Osteocyte (in vitro differentiated cells): ENCODE results near the gene CHST11. TPM values are rescaled to one million over a fixed set of nuclear protein-coding genes. Genes with fewer than 3 reads are reported as not detected.

Experiments used
- DNase-seq: peaks from one replicate; pipeline ENCODE4 v3.0.0; 2021; ENCODE audit warnings: mixed read lengths; ENCODE audit not compliant: unreplicated experiment; ENCODE audit errors: extremely low spot score
- H3K27ac Mint-ChIP-seq: one replicate; pipeline ENCODE4 v1.8.0; 2021; ENCODE audit warnings: mild to moderate bottlenecking, mixed read lengths; ENCODE audit not compliant: unreplicated experiment
- H3K27me3 Mint-ChIP-seq: one replicate; pipeline ENCODE4 v1.8.0; 2021; ENCODE audit warnings: mixed read lengths; ENCODE audit not compliant: unreplicated experiment
- H3K36me3 Mint-ChIP-seq: one replicate; pipeline ENCODE4 v1.8.0; 2021; ENCODE audit warnings: mixed read lengths; ENCODE audit not compliant: unreplicated experiment
- H3K4me1 Mint-ChIP-seq: one replicate; pipeline ENCODE4 v1.8.0; 2021; ENCODE audit warnings: mixed read lengths; ENCODE audit not compliant: unreplicated experiment
- H3K4me3 Mint-ChIP-seq: one replicate; pipeline ENCODE4 v1.8.0; 2021; ENCODE audit warnings: mild to moderate bottlenecking, moderate library complexity, mixed read lengths; ENCODE audit not compliant: unreplicated experiment
- H3K9me3 Mint-ChIP-seq: one replicate; pipeline ENCODE4 v1.8.0; 2021; ENCODE audit warnings: mixed read lengths; ENCODE audit not compliant: unreplicated experiment
- total RNA-seq: library from RNA; stranded (reverse); gene quantifications from 2 replicates; pipeline ENCODE4 v1.2.1, GENCODE V29; 2021
- TF ChIP-seq, protein P1 (sequence below): fragments of 200-600 bp; sonication (generic); IDR thresholded peaks from 2 replicates; pipeline ENCODE4 v1.5.0; 2021; ENCODE audit warnings: antibody characterized with exemption, mild to moderate bottlenecking, moderate library complexity

CHST11 gene
- total RNA-seq, 1 donor from 2014 or later = 7.5 TPM

DNA sequence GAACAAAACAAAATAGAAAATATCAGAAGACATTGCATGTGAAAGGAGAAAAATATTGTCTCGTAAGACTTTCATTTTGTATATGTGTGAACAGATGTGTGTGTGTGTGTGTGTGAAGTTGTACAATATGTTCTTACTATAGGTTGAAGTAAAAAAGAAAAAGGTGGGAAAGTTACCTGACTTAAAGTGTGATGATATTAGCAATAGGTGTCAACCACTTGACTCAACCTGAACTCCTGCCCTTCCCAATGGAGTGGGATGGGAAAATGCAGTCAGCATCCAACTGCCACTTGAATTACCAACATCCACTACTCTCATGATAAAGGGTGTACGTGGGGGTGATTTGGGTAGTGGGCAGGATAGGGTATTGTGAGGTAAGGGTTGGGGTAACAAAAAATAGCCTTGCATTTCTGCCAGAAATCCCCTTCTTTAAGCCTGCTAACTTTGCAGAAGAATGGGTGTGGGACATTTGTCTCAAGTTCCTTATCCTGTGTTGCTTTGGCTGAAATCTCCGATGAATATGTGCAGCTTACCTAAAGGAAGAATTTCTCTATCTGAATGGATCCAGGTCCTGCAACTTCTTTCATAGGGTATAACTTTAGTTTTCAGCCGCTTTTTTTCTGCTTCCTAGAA lies 181.6 kb downstream of the CHST11 start:
- no peaks in the 10 kb centered on the region for H3K36me3 Mint-ChIP-seq

GRCh38 chr12:104638851-104639240 lies 182.1 kb downstream of the CHST11 start:
- DNase-seq = no peak
- Mint-ChIP-seq H3K27me3 (peaks cover 3% of the 10 kb centered on the region), H3K36me3 (no peaks in the 10 kb centered on the region), H3K4me3 (no peak overlapping the region), H3K9me3 (no peaks in the 10 kb centered on the region), H3K4me1 (no peaks in the 10 kb centered on the region), H3K27ac (no peak overlapping the region)
- TF ChIP-seq, protein P1, sequence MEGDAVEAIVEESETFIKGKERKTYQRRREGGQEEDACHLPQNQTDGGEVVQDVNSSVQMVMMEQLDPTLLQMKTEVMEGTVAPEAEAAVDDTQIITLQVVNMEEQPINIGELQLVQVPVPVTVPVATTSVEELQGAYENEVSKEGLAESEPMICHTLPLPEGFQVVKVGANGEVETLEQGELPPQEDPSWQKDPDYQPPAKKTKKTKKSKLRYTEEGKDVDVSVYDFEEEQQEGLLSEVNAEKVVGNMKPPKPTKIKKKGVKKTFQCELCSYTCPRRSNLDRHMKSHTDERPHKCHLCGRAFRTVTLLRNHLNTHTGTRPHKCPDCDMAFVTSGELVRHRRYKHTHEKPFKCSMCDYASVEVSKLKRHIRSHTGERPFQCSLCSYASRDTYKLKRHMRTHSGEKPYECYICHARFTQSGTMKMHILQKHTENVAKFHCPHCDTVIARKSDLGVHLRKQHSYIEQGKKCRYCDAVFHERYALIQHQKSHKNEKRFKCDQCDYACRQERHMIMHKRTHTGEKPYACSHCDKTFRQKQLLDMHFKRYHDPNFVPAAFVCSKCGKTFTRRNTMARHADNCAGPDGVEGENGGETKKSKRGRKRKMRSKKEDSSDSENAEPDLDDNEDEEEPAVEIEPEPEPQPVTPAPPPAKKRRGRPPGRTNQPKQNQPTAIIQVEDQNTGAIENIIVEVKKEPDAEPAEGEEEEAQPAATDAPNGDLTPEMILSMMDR = no peak

More for the DNA sequence above, 181.6 kb downstream of the CHST11 start:
- Mint-ChIP-seq H3K9me3 (no peaks in the 10 kb centered on the region), H3K4me3 (no peak overlapping the region), H3K27ac (no peak overlapping the region), H3K4me1 (no peaks in the 10 kb centered on the region), H3K27me3 (peaks cover 3% of the 10 kb centered on the region)
- no peak for DNase-seq
- TF ChIP-seq, protein P1 = no peak

GRCh38 chr12:104640956-104641355 lies 184.2 kb downstream of the CHST11 start:
- TF ChIP-seq, protein P1 = no peak
- H3K4me1 Mint-ChIP-seq = no peaks in the 10 kb centered on the region
- H3K9me3 Mint-ChIP-seq = no peaks in the 10 kb centered on the region
- DNase-seq = no peak
- H3K27ac Mint-ChIP-seq = no peak overlapping the region
- H3K4me3 Mint-ChIP-seq = no peak overlapping the region
- H3K27me3 Mint-ChIP-seq = peaks cover 3% of the 10 kb centered on the region
- no peaks in the 10 kb centered on the region for H3K36me3 Mint-ChIP-seq

DNA sequence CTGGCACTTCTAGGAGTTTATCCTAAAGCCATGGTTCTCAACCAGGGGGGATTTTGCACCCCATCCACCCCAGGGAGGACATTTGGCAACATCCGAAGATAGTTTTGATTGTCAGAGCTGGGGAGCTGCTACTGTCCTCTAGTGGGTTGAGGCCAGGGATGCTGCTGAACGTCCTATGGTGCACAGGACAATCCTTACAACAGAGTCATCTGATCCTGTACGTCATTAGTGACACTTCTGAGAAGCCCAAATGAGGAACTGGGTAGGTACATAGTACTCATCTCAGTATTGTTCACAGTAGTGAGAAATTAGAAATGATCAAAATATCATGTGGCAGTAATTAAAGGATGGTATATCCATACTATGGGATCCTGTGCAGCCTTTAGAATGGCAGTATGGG lies 185.1 kb downstream of the CHST11 start:
- Mint-ChIP-seq H3K9me3 (no peaks in the 10 kb centered on the region), H3K36me3 (no peaks in the 10 kb centered on the region), H3K4me3 (no peak overlapping the region), H3K27me3 (peaks cover 3% of the 10 kb centered on the region), H3K4me1 (no peaks in the 10 kb centered on the region), H3K27ac (no peak overlapping the region)
- TF ChIP-seq, protein P1 = no peak
- DNase-seq = no peak

DNA sequence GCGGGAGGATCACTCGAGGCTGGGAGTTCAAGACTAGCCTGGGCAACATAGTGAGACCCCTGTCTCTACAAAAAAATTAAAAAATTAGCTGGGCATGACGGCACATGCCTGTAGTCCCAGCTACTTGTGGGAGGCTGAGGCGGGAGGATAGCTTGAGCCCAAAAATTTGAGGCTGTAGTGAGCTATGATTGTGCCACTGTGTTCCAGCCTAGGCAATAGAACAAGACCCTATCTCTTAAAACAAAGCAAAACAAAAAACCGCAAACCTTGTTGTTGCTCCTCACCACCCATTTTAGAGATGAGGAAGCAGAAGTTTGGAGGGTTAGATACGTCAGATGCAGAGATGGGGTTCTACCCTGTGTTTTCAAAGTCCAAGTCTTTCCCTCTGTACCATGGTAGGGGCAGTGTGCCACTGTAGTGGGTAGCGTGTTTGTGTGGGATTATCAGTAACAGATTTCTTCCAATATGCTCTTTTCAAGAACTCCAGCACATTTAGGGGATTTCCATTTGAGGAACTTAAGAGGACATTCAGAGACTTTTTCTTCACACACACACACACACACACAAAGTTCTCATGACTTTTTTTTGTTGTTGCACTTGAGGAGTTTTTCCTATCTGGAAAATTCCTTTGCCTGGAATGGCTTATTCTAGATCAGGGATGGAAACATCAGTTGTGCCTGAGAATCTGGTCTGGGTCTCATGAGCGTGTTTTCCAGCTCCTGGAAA lies 186.5 kb downstream of the CHST11 start:
- H3K27me3 Mint-ChIP-seq = no peaks in the 10 kb centered on the region
- H3K9me3 Mint-ChIP-seq = no peaks in the 10 kb centered on the region
- H3K36me3 Mint-ChIP-seq = no peaks in the 10 kb centered on the region
- no peak overlapping the region for H3K27ac Mint-ChIP-seq
- H3K4me3 Mint-ChIP-seq = no peak overlapping the region
- TF ChIP-seq, protein P1 = no peak
- DNase-seq = no peak
- no peaks in the 10 kb centered on the region for H3K4me1 Mint-ChIP-seq
